GM18873 (cell line): ENCODE measurements around the gene TMPRSS12.
A peak's percentile ranks its signal among the peaks of the same experiment; 100 is the strongest.
"Not testable (repeated sequence)": the region's sequence is repeated elsewhere in the genome, so short reads cannot be mapped to it uniquely, and the experiment has no call there.

Experiments
- ATAC-seq: cut with Tn5 transposase; IDR thresholded peaks from one replicate; pipeline ENCODE4 v1.9.1; 2021; ENCODE audit warnings: mild to moderate bottlenecking, moderate library complexity, moderate number of reproducible peaks; ENCODE audit not compliant: unreplicated experiment, low FRiP score

TMPRSS12 gene

GRCh38 chr12:50855679-50856078 lies 13.0 kb downstream of the TMPRSS12 start:
- ATAC-seq = not testable (repeated sequence)

- no peak for ATAC-seq
Measured at GRCh38 chr12:50859621-50860310, 17.0 kb downstream of the TMPRSS12 start.

GRCh38 chr12:50862316-50862715 lies 19.6 kb downstream of the TMPRSS12 start:
- ATAC-seq = no peak

- ATAC-seq = no peak
Measured at GRCh38 chr12:50865266-50865665, 22.5 kb downstream of the TMPRSS12 start.

- not testable (repeated sequence) for ATAC-seq
Measured at GRCh38 chr12:50868881-50869280, 26.2 kb downstream of the TMPRSS12 start.

GRCh38 chr12:50882563-50882962 lies 39.8 kb downstream of the TMPRSS12 start:
- no peak for ATAC-seq

GRCh38 chr12:50887191-50887590 lies 44.5 kb downstream of the TMPRSS12 start:
- no peak for ATAC-seq

GRCh38 chr12:50888666-50889065 lies 45.9 kb downstream of the TMPRSS12 start:
- ATAC-seq = no peak

GRCh38 chr12:50894241-50894640 lies 51.5 kb downstream of the TMPRSS12 start:
- no peak for ATAC-seq

- ATAC-seq = no peak
Measured at GRCh38 chr12:50901685-50902113, 59.0 kb downstream of the TMPRSS12 start.

GRCh38 chr12:50908479-50908878 lies 65.8 kb downstream of the TMPRSS12 start:
- ATAC-seq = not testable (repeated sequence)

- not testable (repeated sequence) for ATAC-seq
Measured at GRCh38 chr12:50912361-50912760, 69.6 kb downstream of the TMPRSS12 start.

- ATAC-seq = no peak
Measured at GRCh38 chr12:50913224-50913623, 70.5 kb downstream of the TMPRSS12 start.

- no peak for ATAC-seq
Measured at GRCh38 chr12:50914872-50915484, 72.3 kb downstream of the TMPRSS12 start.

- no peak for ATAC-seq
Measured at GRCh38 chr12:50916292-50916691, 73.6 kb downstream of the TMPRSS12 start.

- no peak for ATAC-seq
Measured at GRCh38 chr12:50918584-50919316, 76.0 kb downstream of the TMPRSS12 start.

- no peak for ATAC-seq
Measured at GRCh38 chr12:50922820-50923219, 80.1 kb downstream of the TMPRSS12 start.

GRCh38 chr12:50923361-50924130 lies 80.8 kb downstream of the TMPRSS12 start:
- ATAC-seq = no peak

- no peak for ATAC-seq
Measured at GRCh38 chr12:50924131-50924438, 81.4 kb downstream of the TMPRSS12 start.

- peak; percentile 87 for ATAC-seq
Measured at GRCh38 chr12:50924439-50925341, 82.0 kb downstream of the TMPRSS12 start.
